ENCODE measurements around the gene FAM110C.

DNA sequence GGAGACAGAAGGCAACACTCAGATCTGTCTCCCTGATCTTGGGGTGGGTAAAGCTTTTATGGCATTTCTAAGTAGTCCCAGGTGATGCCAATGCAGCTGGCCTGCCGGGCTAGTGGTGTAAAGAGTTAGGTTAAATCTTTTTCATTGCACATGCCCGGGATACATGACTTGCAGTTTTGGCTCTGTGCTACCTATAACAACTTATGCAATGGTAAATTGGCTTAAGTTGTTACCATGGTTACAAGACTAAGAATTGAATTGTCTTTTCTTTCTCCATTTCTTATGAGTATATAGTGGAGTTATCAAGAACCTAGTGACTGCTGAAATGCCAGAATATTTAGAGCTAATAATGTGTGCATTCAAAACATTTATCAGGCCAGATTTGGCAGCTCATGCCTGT is 5.3 kb upstream of the FAM110C start:
- no peak for TF ChIP-seq POLR2A (IDR thresholded peaks at IDR 0.05; ENCODE audit: low read length)
- TF ChIP-seq GATA1 (IDR thresholded peaks at IDR 0.05; ENCODE audit: low read depth, low read length) = no peak

Measured in erythroblast (primary cell).